Adrenal gland (tissue), 12 donors: Measurements from ENCODE around the gene ASMTL. TPM values are rescaled to one million over a fixed set of nuclear protein-coding genes. Genes with fewer than 3 reads are reported as not detected.

Experiments
- DNase-seq, 7 donors: peaks; one replicate each; pipeline ENCODE4 v3.0.0-alpha.2; 2019 to 2020
- H3K27ac ChIP-seq, 5 donors: fragments of 200-600 bp; sonication (generic) in 4 of 5; 1 replicate in 3 of 5; 2 replicates in 2 of 5; pipeline versions ENCODE4 v1.5.1 to v1.8.0; 2016 to 2020; ENCODE audit warnings: mild to moderate bottlenecking in 1 of 5
- H3K27me3 ChIP-seq: fragments of 200-600 bp; 2 replicates; pipeline ENCODE4 v1.8.0; 2021
- H3K36me3 ChIP-seq, 2 donors: fragments of 200-600 bp; replicated peaks in 1 of 2; 1 replicate in 1 of 2; 2 replicates in 1 of 2; pipeline versions ENCODE4 v1.5.1 to v1.8.0; 2018 to 2022
- H3K4me1 ChIP-seq, 2 donors: fragments of 200-600 bp; replicated peaks in 1 of 2; 1 replicate in 1 of 2; 2 replicates in 1 of 2; pipeline versions ENCODE4 v1.5.1 to v1.8.0; 2018 to 2021
- H3K4me3 ChIP-seq, 4 donors: fragments of 200-600 bp; sonication (generic) in 3 of 4; one replicate each; pipeline ENCODE4 v1.5.1; 2016 to 2018
- H3K9me3 ChIP-seq, 3 donors: fragments of 200-600 bp; sonication (generic) in 1 of 3; replicated peaks in 1 of 3; 1 replicate in 2 of 3; 2 replicates in 1 of 3; pipeline versions ENCODE4 v1.5.1 to v1.8.0; 2016 to 2021
- POLR2A ChIP-seq, 2 donors: fragments of 450-650 bp; IDR thresholded peaks; one replicate each; pipeline ENCODE4 v1.6.1; 2017; ENCODE audit warnings: antibody characterized with exemption in 2 of 2, mild to moderate bottlenecking in 2 of 2, moderate library complexity in 1 of 2
- WGBS, 4 donors: extraction: QIAGEN DNeasy Blood & Tissue Kit in 2 of 4; methylation state at CpG; one replicate each; pipeline versions ENCODE4 v1.1.5 to v1.1.7; 2013 to 2017; 5-methylcytosine and 5-hydroxymethylcytosine counted together
- intact Hi-C, 2 donors: fragments of 100-400 bp; cut with DNase I; formaldehyde crosslinking; loops; one replicate each; pipeline versions ENCODE4 v1.14.1 to v1.15.0; 2022 to 2023
- polyA plus RNA-seq, 3 donors: library from polyadenylated mRNA; stranded (reverse); fragments of 200-250 nt in 2 of 3; fragments of 350-450 nt in 1 of 3; fragmentation: Illumina TruSeq in 1 of 3; extraction: RNeasy Lipid Tissue Mini Kit (QIAGEN cat#74804) in 1 of 3; gene quantifications; one replicate each; pipeline ENCODE4 v1.2.3, GENCODE V29; 2013 to 2014
- total RNA-seq, 9 donors: library from RNA; depleted of rRNA in 4 of 9; stranded (reverse); fragments of >200 nt in 4 of 9; fragments of 120-200 nt in 1 of 9; fragmentation: NEBNext Ultra II Directional in 1 of 9; extraction: Animal tissue kit (Norgen Biotek cat#: 25700) in 1 of 9; gene quantifications; one replicate each; pipeline versions ENCODE4 v1.1.0 to v1.2.4, GENCODE V29; 2013 to 2023
- TF ChIP-seq, protein P1 (sequence below), 6 experiments: fragments of 450-650 bp in 4 of 6; fragments of 200-600 bp in 2 of 6; sonication (generic) in 1 of 6; IDR thresholded peaks; 1 replicate in 5 of 6; 2 replicates in 1 of 6; pipeline versions ENCODE4 v1.5.1 to v1.8.0; 2016 to 2021; ENCODE audit warnings: antibody characterized with exemption in 6 of 6, mild to moderate bottlenecking in 2 of 6, moderate library complexity in 1 of 6
- donor health status: healthy with polysubstance abuse.
- donor health status: Bipolar disorder and iron deficiency.
- donor health status: DM: yes; HTN: yes; CAD: no.
- donor health status: DM: no; HTN: no; CAD: no.
- donor health status: DM: no; HTN: no; CAD: no.
- donor health status: DM: yes; HTN: yes; CAD: no.

Gene ASMTL
- total and polyA plus RNA-seq, 12 donors: 7.9 to 35.5 (median 30.9) TPM

DNA sequence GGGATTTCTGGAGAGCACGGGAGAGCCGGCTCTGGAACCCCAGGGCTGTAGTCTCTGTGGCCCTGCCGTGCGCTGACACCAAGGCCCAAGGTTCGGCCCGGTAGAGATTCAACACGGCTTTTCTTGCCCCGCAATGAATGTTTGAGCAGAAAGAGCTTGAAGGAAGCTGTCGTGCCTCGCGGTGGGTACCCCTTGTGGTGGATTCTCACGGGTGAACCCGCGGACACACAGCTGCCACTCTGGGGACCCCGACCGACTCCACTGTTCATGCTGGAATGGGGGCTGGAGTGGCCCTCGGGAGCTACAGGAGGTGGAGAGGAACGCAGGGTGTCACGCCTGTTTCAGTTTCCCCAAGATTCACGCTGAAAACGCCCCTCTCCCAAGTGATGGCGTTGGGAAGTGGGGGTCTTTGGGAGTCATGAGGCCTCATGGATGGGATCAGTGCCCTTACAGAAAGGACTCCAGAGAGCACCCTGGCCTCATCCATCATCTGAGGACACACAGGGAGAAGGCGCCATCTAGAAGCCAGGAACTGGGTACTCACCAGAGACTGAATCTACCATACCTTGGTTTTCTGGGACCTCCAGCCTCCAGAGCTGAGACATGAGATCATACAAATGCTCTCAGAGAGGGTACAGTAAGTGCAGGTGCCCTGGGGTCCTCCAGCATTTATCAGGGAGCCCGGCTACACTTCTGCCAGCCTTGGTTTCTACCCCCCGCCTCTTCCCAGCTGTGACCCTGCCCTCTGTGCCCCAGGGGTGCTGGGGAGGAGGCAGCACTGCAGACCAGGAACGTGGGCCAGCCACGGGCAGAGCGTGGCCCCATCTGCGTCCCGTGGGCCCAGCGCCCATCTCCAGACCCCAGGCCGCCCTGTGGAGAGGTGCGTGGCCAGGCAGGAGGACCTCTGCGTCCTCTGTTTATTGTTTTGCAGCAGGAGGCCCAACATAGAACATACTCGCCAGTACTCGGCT, 67.2 kb downstream of the ASMTL start:
- H3K4me1 ChIP-seq: peaks cover 7 to 11% of the 10 kb centered on the region in 2 donors
- 92 to 97% (median 94%) methylated on average over 19 to 36 of the region's 36 CpGs for WGBS, 4 donors
- DNase-seq: peak in 1 of 7 donors; percentile 62
- TF ChIP-seq POLR2A (IDR thresholded peaks at IDR 0.05): no peak
- TF ChIP-seq, protein P1, sequence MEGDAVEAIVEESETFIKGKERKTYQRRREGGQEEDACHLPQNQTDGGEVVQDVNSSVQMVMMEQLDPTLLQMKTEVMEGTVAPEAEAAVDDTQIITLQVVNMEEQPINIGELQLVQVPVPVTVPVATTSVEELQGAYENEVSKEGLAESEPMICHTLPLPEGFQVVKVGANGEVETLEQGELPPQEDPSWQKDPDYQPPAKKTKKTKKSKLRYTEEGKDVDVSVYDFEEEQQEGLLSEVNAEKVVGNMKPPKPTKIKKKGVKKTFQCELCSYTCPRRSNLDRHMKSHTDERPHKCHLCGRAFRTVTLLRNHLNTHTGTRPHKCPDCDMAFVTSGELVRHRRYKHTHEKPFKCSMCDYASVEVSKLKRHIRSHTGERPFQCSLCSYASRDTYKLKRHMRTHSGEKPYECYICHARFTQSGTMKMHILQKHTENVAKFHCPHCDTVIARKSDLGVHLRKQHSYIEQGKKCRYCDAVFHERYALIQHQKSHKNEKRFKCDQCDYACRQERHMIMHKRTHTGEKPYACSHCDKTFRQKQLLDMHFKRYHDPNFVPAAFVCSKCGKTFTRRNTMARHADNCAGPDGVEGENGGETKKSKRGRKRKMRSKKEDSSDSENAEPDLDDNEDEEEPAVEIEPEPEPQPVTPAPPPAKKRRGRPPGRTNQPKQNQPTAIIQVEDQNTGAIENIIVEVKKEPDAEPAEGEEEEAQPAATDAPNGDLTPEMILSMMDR (IDR thresholded peaks at IDR 0.05): no peak
- H3K36me3 ChIP-seq: peaks cover 0 to 70% of the 10 kb centered on the region in 2 donors
- intact Hi-C loops: no loop called here
- no peak overlapping the region for H3K4me3 ChIP-seq
- no peaks in the 10 kb centered on the region for H3K27me3 ChIP-seq
- no peak overlapping the region for H3K27ac ChIP-seq
- no peaks in the 10 kb centered on the region for H3K9me3 ChIP-seq

DNA sequence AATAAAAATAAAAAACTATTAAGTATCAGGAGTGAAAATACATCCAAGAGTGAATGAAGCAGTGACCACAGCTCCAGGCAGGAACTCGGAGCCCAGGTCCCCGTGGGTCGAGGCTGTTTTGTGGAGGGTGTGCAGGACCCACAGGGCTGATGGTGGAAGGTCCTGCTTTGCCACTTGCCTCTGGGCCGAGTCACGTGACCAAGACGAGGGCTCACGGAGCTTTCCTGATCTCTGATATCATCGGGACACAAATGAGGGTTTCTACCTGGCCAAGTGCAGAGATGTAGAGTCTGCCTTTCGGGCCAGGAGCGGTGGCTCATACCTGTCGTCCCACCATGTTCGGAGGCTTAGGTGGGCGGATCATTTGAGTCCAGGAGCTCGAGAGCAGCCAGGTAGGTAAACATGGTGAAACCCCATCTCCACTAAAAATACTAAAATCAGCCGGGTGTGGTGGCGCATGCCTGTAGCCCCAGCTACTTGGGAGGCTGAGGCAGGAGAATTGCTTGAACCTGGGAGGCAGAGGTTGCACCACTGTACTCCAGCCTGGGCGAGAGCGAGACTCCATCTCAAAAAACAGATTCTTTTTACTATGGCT, 68.0 kb downstream of the ASMTL start:
- DNase-seq: peak in 1 of 7 donors; percentile 65
- Histone ChIP-seq H3K27ac (no peak overlapping the region), H3K9me3 (no peaks in the 10 kb centered on the region), H3K4me3 (no peak overlapping the region), H3K4me1 (peaks cover 0 to 3% of the 10 kb centered on the region in 2 donors), H3K36me3 (peaks cover 0 to 62% of the 10 kb centered on the region in 2 donors), H3K27me3 (no peaks in the 10 kb centered on the region)
- TF ChIP-seq, protein P1 (IDR thresholded peaks at IDR 0.05): no peak
- no peak for TF ChIP-seq POLR2A (IDR thresholded peaks at IDR 0.05)
- WGBS, 4 donors: 84 to 98% (median 96%) methylated on average over 9 to 18 of the region's 18 CpGs
- intact Hi-C loops: no loop called here

DNA sequence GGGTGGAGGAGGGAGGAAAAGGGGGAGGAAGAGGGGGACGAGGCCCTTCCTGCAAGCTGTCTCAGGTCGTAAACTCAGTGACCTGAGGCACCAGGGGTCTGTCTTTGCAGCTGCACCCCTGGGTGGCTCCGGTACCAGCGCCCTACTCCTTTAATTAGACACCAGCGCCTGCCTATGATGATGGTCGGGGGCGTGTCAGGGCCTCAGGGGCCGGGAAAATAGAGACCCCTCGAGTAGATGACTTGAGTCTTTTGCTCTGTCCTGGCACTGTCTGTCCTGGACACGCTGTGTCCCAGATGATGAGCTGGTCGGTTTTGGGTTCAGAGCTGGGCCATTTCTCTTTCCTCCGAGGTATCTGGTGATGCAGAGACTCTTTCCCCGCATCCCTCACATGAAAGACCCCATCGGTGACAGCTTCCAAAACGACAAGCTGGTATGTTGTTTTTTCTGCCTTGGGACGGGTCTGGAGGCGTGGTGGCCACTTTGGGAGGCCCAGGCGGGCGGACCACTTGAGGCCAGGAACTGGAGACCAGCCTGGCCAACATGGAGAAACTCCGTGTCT, 72.0 kb downstream of the ASMTL start:
- Histone ChIP-seq H3K27me3 (no peaks in the 10 kb centered on the region), H3K27ac (no peak overlapping the region), H3K4me1 (no peaks in the 10 kb centered on the region), H3K36me3 (peaks cover 0 to 22% of the 10 kb centered on the region in 2 donors), H3K4me3 (no peak overlapping the region), H3K9me3 (no peaks in the 10 kb centered on the region)
- DNase-seq: peak in 1 of 7 donors; percentile 62
- intact Hi-C loops: no loop called here
- 46 to 57% (median 51%) methylated on average over 18 to 20 of the region's 20 CpGs for WGBS, 4 donors
- TF ChIP-seq, protein P1 (IDR thresholded peaks at IDR 0.05): no peak
- TF ChIP-seq POLR2A (IDR thresholded peaks at IDR 0.05): no peak

DNA sequence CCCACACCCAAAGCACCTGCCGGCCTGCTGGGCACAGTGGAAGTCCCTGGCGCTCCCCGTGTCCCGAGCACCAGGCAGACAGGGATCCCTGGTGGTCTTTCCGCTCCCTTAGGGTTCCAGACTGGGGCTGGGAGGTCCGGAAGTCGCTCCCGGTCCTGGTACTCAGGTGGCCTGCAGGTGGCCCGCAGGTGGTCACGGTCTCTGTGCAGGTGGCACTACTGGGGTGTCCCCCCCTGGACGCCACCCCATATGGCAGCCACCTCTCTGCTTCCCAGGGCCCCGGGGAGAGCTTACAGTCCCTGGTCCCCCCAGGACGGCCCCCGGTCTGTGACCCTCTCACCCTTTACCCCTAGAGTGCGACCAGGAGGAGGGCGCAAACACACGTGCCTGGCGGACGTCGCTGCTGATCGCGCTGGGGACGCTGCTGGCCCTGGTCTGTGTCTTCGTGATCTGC, 74.4 kb downstream of the ASMTL start:
- no peak overlapping the region for H3K4me3 ChIP-seq
- H3K36me3 ChIP-seq: no peaks in the 10 kb centered on the region
- no peaks in the 10 kb centered on the region for H3K4me1 ChIP-seq
- no peak overlapping the region for H3K27ac ChIP-seq
- intact Hi-C loops: no loop called here
- DNase-seq: peak in 2 of 7 donors; percentile 13 to 53
- H3K27me3 ChIP-seq: no peaks in the 10 kb centered on the region
- H3K9me3 ChIP-seq: no peaks in the 10 kb centered on the region
- TF ChIP-seq, protein P1 (IDR thresholded peaks at IDR 0.05): no peak
- no peak for TF ChIP-seq POLR2A (IDR thresholded peaks at IDR 0.05)
- WGBS, 4 donors: 82 to 98% (median 85%) methylated on average over 4 to 24 of the region's 24 CpGs
